Stimulated activated CD8-positive, alpha-beta memory T cell treated with anti-CD3 and anti-CD28 coated beads, Interleukin-15, amount 100 ng/mL, for 1 hour (primary cell): ENCODE measurements around the gene OXNAD1.

Experiments
- DNase-seq: peaks from one replicate; pipeline ENCODE4 v3.0.0-alpha.2; 2020; ENCODE audit warnings: low read depth

The OXNAD1 gene

DNA sequence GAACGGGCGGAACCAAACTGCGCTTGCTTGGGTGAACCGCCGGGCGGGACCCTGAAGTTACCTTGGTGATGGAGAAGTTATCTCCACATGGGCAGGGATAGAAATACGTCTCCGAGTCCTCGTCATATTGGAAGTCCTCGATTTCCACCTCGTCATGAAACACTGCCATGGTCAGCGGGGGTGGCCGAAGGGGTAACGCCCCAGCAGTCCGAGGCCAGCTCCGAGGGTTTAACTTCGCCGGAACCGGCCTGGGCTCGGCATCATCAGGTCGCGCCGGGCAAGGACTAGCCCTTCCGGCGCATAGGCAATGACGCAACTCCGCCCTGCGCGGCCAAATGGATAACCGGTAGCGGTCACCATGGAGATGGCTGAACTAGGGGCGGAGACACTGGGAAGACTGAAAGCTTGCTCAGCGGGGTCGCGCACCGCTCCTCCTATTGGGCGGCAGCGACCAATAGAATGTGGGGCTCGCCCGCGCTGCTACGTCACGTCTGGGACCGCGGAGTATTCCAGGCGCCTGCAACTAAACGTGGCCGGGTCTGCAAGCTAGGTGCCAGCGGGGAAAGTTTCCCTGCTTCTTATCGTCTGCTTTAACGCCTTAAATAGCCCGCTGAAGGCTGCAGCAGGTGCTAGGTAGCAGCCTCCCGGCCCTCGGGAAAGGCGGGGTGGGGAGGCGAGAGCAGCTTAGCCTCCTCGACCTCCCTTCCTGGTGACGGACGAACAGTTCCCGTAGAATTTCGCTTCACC lies at the start of gene OXNAD1, which contains the start of gene DPH3:
Gene OXNAD1 (plus strand): TSS at position 505 of the 747 bp plus-strand sequence. CDS start 5,741 bp downstream, outside the sequence.
Gene DPH3 (minus strand): TSS at position 236 of the 747 bp plus-strand sequence. CDS start 67 bp downstream, at position 169.
- peak; percentile 98 for DNase-seq

DNA sequence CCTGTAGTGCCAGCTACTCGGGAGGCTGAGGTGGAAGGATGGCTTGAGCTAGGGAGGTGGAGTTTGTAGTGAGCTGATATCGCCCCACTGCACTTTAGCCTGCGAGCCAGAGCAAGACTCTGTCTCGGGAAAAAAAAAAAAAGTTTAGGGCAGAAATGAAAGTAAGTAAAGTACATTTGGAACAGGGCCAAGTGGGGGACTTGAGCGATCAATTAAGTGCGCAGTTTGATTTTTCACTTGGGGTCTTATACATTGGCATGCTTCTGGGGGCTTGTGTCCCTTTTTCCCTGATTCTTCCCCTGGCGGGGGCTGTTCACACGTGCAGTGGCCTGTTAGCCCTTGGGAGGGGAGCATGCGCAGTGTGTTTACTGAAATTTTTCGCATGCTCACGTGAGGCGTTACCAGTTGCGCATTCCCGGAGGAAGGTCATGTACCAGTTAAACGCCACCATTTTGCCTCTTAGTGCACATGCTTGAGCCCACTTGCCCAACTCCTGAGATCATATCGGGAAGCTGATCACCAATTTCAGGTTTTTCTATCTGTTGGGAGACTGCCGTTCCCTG lies 48.6 kb upstream of the OXNAD1 start:
- no peak for DNase-seq

- no peak for DNase-seq
These were observed 45.2 kb upstream of the OXNAD1 start for GRCh38 chr3:16219777-16220176.

GRCh38 chr3:16221990-16222389 lies 43.0 kb upstream of the OXNAD1 start:
- no peak for DNase-seq

GRCh38 chr3:16222547-16222946 lies 42.5 kb upstream of the OXNAD1 start:
- DNase-seq: no peak

DNA sequence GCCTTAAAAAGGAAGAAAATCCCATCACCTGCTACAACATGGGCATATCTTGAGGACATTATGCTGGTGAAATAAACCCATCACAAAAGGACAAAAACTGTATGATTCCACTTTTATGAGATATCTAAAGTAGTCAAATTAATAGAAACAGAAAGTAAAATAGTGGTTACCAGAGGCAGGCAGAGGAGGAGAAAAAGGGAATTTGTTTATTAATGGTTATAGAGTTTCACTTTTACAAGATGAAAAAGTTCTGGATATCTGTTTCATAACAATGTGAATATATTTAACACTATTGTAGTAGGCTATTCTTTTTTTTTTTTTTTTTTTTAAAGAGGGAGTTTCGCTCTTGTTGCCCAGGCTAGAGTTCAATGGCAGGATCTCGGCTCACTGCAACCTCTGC lies 40.7 kb upstream of the OXNAD1 start:
- no peak for DNase-seq

DNA sequence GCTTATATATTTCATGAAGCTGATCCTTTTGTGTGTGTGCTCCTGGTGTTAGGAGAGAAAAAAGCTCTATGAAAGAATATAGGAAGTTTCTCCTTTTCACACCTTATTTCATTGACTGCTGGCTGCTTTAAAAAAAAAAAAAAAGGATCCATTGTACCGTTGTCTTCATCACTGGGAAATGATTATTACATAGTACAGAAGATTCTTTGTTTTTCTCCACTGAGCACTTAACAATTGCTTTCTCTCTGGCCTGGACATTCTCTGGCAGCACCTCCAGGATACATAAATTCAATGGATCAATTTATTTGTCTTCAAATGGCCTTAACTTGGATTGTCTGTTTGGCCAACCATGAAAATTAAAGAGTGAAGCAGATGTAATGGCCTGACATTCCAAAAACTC lies 37.4 kb upstream of the OXNAD1 start:
- no peak for DNase-seq

GRCh38 chr3:16229681-16230080 lies 35.3 kb upstream of the OXNAD1 start:
- no peak for DNase-seq

DNA sequence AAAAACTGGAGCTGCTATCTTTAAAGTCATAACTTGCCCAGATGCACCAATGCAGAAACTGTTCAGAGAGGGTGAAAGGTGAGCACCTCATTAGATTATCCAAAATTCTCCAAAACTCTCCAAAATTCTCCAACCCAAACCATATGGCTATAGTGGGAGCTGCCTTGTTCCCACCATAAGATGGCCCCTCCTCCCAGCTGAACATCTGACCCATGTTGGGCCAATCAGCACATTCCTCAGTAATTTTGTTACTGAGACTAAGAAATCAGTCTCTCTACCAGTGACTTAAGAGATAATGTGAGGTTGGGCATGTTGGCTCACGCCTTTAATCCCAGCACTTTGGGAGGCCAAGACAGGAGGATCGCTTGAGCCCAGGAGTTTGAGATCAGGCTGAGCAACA lies 33.0 kb upstream of the OXNAD1 start:
- DNase-seq: no peak

DNA sequence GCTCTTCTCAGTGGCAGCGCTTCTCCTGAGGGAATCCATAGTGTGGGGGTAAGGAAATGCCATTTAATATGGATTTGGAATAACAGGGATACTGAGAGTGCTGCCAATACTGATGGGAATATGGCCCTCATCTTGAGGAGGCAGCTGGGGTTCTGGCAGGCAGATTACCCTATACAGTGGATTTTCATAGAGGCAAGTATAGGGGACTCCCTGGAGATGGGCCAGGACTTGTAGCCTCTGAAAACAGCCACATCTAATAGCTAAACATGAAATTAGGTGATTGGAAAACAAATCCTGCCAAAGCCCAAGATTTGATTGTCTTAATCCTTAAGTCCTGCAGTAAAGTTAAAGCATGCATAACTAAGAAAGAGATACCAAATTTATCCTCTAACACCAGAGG lies 31.2 kb upstream of the OXNAD1 start:
- DNase-seq: no peak

GRCh38 chr3:16234281-16234680 lies 30.7 kb upstream of the OXNAD1 start:
- DNase-seq: no peak

- no peak for DNase-seq
These were observed 28.9 kb upstream of the OXNAD1 start for GRCh38 chr3:16236030-16236639.

DNA sequence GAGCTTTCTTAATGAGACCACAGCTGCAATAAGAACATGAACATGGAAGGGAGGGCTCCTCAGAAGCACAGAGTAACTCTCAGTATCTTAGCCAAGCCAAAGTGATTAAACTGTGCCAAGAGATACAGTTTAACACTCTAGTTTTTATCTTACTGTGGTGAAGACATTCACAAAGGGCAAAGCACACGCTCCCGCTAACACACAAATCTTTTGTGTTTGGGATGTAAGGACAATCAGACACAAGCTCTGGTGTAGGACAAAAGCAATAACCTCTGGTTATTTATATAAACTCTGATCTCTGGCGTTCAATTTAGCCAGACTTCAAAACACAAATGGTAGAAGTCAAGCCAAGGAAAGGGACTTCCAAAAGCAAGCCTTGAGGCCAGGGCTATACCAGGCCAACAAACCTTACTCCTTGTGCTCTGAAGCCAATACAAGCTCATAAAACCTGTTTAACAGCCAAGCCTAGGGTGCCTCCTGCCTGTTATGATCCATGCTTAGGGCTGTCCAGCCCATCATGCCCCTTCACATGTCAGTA lies 28.1 kb upstream of the OXNAD1 start:
- no peak for DNase-seq

- no peak for DNase-seq
These were observed 25.8 kb upstream of the OXNAD1 start for GRCh38 chr3:16239086-16239770.

DNA sequence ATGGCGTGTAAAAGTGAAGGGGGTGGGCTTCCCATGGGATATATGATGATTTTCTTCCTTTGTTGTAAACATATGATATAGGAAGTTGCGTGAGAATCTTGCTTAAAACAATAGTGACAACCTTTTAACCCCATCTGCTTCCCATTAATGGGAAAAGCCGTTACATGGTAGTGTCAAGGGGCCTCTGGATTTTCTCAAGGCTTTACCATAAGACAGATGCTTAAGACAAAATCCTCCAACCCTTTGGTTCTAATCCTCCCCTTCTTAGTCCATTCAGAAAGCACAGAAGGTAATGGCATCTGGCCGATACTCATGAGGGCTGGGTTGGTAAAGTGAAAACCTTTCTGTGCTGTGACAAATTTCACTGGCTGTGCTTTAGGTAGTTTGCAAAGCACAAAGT lies 25.2 kb upstream of the OXNAD1 start:
- no peak for DNase-seq

GRCh38 chr3:16240229-16241023 lies 24.6 kb upstream of the OXNAD1 start:
- DNase-seq: no peak

GRCh38 chr3:16241225-16241624 lies 23.8 kb upstream of the OXNAD1 start:
- no peak for DNase-seq

- no peak for DNase-seq
These were observed 22.8 kb upstream of the OXNAD1 start for GRCh38 chr3:16242177-16242576.

- DNase-seq: no peak
These were observed 21.1 kb upstream of the OXNAD1 start for GRCh38 chr3:16243706-16244490.

DNA sequence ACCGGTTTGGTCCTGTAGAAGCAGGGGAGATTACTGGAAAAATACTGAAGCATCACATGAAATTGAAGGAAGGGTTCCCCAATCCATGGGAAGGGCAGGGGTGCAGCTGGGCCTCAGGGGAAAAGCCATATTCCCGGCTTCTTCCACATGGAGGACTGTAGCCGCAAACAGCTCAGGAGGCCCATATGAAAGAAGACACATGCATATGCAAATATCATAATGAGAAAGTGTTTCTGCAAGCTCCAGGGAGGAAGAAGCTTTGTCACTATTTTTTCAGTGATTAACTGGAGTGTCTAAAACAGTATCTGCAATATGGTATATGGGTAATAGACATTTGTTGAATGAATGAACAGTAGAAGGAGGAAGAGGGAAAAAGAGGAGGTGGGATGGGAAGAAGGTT lies 19.4 kb upstream of the OXNAD1 start:
- no peak for DNase-seq
